AG09319 (cell line): ENCODE results near the gene MKRN2.
"Not testable (repeated sequence)": the region's sequence is repeated elsewhere in the genome, so short reads cannot be mapped to it uniquely, and the experiment has no call there.

Source experiments
- DNase-seq: peaks from one replicate; pipeline ENCODE4 v3.0.0-alpha.2; 2010; ENCODE audit warnings: low read depth; ENCODE audit errors: extremely low read depth
- TF ChIP-seq, protein P1 (sequence below): IDR thresholded peaks from 2 replicates; pipeline ENCODE4 v1.5.1; 2011; ENCODE audit warnings: low read depth, mild to moderate bottlenecking, inconsistent platforms, low read length, moderate library complexity

MKRN2 gene

DNA sequence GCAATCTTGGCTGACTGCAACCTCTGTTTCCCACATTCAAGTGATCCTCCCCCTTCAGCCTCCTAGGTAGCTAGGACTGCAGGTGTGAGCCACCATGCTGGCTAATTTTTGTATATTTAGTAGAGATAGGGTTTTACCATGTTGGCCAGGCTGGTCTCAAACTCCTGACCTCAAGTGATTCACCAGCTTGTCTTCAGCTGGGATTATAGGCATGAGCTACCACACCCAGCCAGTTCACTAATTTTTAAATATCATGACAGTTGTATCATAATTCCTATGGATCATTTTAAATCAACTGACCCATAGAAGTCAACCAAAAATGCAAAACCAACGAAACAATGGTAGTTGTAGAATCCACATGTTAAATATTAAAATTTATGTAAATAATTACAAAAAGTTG lies 71.9 kb downstream of the MKRN2 start:
- DNase-seq, result no peak
- TF ChIP-seq, protein P1, sequence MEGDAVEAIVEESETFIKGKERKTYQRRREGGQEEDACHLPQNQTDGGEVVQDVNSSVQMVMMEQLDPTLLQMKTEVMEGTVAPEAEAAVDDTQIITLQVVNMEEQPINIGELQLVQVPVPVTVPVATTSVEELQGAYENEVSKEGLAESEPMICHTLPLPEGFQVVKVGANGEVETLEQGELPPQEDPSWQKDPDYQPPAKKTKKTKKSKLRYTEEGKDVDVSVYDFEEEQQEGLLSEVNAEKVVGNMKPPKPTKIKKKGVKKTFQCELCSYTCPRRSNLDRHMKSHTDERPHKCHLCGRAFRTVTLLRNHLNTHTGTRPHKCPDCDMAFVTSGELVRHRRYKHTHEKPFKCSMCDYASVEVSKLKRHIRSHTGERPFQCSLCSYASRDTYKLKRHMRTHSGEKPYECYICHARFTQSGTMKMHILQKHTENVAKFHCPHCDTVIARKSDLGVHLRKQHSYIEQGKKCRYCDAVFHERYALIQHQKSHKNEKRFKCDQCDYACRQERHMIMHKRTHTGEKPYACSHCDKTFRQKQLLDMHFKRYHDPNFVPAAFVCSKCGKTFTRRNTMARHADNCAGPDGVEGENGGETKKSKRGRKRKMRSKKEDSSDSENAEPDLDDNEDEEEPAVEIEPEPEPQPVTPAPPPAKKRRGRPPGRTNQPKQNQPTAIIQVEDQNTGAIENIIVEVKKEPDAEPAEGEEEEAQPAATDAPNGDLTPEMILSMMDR, result no peak

DNA sequence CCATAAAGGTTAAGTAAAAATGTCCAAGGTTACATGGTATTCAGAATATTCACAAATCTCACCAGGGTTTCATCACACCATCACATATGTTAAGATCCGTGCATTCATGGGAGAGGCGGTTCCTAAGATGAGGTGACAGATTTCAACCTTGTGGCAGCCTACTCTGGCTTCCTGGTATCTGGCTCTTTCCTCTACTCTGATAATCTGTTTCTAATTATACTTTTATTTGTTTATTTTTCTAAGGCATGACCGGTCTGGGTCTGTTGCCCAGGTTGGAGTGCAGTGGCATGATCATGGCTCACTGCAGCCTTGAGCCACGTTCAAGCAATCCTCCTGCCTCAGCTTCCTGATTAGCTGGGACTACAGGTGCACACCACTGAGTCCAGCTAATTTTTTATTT lies 72.7 kb downstream of the MKRN2 start:
- TF ChIP-seq, protein P1, result no peak
- DNase-seq, result peak; percentile 71

DNA sequence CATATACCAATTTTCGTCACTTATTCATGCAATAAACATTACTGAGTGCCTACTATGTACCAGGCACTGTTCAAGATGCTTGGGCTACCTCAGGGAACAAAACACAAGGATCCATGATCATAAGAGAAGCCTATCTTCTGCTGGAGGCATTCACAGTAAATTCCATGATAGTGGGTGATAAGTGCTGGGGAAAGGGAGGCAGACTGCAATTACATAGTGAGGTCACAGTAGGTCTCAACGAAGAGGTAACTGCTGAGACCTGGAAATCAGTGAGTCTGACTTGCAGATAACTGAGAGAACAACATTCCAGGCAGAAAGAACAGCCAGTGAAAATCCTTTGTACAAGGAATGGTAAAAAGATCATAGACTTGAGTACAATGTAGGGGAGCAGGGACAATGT lies 73.4 kb downstream of the MKRN2 start:
- TF ChIP-seq, protein P1, result no peak
- DNase-seq, result no peak

DNA sequence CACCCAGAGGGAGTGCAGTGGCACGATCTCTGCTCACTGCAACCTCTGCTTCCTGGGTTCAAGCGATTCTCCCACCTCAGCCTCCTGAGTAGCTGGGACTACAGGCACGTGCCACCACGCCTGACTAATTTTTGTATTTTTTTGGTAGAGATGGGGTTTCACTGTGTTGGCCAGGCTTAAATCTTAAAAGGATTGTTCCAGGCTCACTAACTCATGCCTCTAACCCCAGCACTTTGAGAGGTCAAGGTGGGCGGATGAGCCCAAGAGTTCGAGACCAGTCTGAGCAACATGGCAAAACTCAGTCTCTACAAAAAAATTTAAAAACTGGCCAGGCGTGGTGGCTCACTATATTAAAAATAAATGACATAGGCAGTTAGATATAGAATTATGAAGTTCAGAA lies 74.0 kb downstream of the MKRN2 start:
- not testable (repeated sequence) for DNase-seq

DNA sequence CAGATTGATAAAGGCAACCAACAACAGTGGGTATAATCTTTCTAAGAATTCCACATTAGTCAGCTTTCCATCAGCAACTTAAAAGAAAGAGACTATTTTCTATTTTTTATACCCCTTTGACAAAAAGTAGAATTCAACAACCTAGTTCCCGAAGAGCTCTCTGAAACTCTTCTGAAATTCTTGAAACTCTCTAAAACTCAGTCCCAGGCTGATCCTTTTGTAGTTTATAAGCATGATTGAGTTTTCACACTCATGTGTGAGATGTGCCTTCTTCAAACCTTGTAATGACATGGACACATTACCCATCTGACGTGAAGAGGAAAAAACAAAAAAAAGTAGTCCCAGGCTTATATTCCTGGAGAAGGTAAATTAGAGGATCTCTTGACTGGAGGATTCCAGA lies 75.6 kb downstream of the MKRN2 start:
- DNase-seq, result no peak
- TF ChIP-seq, protein P1, result no peak

DNA sequence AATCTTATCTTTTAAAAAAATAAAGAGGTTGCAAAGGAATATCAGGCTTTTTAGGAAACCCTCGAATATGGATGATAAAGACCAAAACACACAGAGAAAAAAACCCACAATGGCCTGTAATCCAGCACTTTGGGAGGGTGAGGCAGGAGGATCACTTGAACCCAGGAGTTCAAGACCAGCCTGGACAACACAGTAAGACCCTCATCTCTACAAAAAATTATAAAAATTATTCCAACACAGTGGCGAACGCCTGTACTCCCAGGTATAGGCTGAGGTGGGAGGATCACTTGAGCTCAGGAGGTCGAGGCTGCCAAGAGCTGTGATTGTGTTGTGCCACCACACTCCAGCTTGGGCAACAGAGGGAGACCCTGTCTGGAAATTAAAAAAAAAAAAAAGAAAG lies 76.2 kb downstream of the MKRN2 start:
- no peak for DNase-seq
- TF ChIP-seq, protein P1, result no peak
